ENCODE measurements around the gene LRRC63.
"Not testable (repeated sequence)": the region's sequence is repeated elsewhere in the genome, so short reads cannot be mapped to it uniquely, and the experiment has no call there.

LRRC63 gene

GRCh38 chr13:46267166-46267565 lies 55.4 kb downstream of the LRRC63 start:
- FAIRE-seq, result no peak

- FAIRE-seq, result no peak
Observed at GRCh38 chr13:46270416-46270815, 58.7 kb downstream of the LRRC63 start.

GRCh38 chr13:46274094-46274698 lies 62.5 kb downstream of the LRRC63 start:
- no peak for FAIRE-seq

- FAIRE-seq, result no peak
Observed at GRCh38 chr13:46278474-46278873, 66.7 kb downstream of the LRRC63 start.

GRCh38 chr13:46281779-46282178 lies 70.1 kb downstream of the LRRC63 start:
- FAIRE-seq, result no peak

- not testable (repeated sequence) for FAIRE-seq
Observed at GRCh38 chr13:46283912-46284824, 72.4 kb downstream of the LRRC63 start.

- FAIRE-seq, result no peak
Observed at GRCh38 chr13:46286972-46287371, 75.2 kb downstream of the LRRC63 start.

GRCh38 chr13:46288570-46289259 lies 77.0 kb downstream of the LRRC63 start:
- no peak for FAIRE-seq

GRCh38 chr13:46289260-46289955 lies 77.7 kb downstream of the LRRC63 start:
- no peak for FAIRE-seq

- no peak for FAIRE-seq
Observed at GRCh38 chr13:46290434-46290833, 78.7 kb downstream of the LRRC63 start.

GRCh38 chr13:46293436-46293835 lies 81.7 kb downstream of the LRRC63 start:
- FAIRE-seq, result no peak

- FAIRE-seq, result no peak
Observed at GRCh38 chr13:46295491-46296114, 83.9 kb downstream of the LRRC63 start.

- FAIRE-seq, result no peak
Observed at GRCh38 chr13:46296115-46296822, 84.5 kb downstream of the LRRC63 start.

GRCh38 chr13:46296921-46297320 lies 85.2 kb downstream of the LRRC63 start:
- FAIRE-seq, result no peak

GRCh38 chr13:46297361-46297811 lies 85.7 kb downstream of the LRRC63 start:
- FAIRE-seq, result no peak

- no peak for FAIRE-seq
Observed at GRCh38 chr13:46303742-46304385, 92.1 kb downstream of the LRRC63 start.

- FAIRE-seq, result no peak
Observed at GRCh38 chr13:46304546-46304945, 92.8 kb downstream of the LRRC63 start.

- no peak for FAIRE-seq
Observed at GRCh38 chr13:46307554-46307953, 95.8 kb downstream of the LRRC63 start.

- FAIRE-seq, result no peak
Observed at GRCh38 chr13:46310066-46310465, 98.3 kb downstream of the LRRC63 start.

GRCh38 chr13:46311217-46311616 lies 99.5 kb downstream of the LRRC63 start:
- FAIRE-seq, result no peak

- no peak for FAIRE-seq
Observed at GRCh38 chr13:46313024-46313423, 101.3 kb downstream of the LRRC63 start.
